NOMO-1 treated with DMSO at 0.1 percent for 48 hours (cell line): ENCODE results near the gene ANAPC5.

Source experiments
- DNase-seq: peaks from one replicate; lab custom pipeline; 2025; ENCODE audit not compliant: unreplicated experiment; lab: John Stamatoyannopoulos, UW

Gene ANAPC5

GRCh38 chr12:121263206-121263935 lies 88.8 kb downstream of the ANAPC5 start:
- DNase-seq: no peak

DNA sequence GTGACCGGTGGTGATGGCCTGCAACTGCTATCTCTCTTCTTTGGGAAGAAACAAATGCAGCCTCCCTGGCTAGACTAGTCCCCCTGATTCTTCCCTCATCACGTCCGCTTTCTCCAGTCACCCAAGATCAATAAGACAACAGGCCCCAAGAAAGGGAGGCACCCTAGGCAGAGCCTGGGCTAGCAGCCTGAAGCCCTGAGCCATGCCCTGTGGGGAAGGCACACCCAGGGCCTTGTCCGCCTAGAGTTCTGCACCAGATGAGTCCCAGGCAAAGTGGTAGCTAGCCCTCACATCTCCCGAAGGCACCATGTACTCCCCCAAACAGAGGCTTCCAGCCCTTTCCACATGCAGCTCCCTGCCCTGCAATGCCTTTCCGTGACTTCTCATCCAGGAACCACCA lies 90.8 kb downstream of the ANAPC5 start:
- no peak for DNase-seq

DNA sequence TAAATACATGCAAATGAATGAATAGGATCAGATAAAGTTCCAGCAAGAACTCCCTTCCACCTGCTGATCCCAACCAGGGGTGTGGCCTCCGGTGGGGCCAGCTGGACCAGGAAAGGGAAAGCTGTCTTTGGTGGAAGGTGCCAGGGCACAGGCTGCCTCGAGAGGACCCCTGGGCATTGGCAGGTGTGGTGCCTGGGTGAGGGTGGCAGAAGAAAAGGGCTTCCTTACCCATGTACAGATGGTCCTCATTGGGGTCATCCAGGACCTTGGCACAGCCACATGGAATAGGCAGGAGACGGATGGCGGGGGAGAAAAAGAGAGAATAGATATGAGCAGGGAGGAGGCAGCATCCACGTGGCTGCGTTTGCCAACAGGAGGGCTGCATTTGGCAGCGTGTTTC lies 92.1 kb downstream of the ANAPC5 start:
- no peak for DNase-seq

GRCh38 chr12:121259074-121259473 lies 93.1 kb downstream of the ANAPC5 start:
- no peak for DNase-seq
